ENCODE measurements around the gene ANKRD16.

DNA sequence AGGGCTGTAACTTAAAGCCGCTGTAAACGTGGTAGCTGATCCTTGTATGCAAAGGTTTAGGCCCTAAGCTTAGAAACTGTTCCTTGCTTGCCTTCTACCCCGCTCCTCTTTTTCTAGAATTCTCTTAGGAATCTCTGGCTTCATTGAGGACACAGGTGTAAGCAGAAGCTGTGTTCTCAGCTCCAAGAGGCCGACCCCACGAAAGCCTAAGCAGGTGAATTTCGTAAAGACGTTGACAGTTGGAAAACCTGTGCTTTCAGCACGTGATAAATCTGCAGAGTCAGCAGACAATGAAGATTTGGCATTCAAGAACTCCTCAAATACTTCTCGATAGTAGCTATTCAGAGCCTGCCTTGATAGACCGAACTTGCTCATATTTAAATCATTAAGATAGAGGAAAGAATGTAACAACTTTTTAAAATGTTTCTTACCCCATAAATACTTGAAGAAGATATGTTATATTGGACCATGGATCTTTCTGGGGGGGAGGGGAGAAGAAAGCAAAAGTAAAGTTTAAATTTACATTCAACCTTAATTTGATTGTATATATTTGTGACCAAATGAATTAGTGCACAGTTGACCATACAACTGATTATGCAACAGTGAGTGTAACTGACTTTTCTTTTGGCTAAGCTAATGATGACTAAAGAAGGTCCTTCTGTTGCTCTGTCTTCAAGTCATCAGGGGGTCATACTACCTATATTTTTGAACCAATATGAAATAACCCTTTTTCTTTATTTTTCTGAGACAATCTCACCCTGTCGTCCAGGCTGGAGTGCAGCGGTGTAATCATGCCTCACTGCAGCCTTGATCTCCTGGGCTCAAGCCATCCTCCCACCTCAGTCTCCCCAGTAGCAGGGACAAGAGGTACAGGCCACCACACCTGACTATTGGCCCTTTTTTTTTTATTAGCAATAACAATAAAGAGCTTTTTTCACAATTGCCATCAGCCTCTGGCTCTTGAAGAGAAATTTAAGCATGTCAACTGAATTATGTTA, 75.3 kb downstream of the ANKRD16 start:
- TF ChIP-seq, protein P1, sequence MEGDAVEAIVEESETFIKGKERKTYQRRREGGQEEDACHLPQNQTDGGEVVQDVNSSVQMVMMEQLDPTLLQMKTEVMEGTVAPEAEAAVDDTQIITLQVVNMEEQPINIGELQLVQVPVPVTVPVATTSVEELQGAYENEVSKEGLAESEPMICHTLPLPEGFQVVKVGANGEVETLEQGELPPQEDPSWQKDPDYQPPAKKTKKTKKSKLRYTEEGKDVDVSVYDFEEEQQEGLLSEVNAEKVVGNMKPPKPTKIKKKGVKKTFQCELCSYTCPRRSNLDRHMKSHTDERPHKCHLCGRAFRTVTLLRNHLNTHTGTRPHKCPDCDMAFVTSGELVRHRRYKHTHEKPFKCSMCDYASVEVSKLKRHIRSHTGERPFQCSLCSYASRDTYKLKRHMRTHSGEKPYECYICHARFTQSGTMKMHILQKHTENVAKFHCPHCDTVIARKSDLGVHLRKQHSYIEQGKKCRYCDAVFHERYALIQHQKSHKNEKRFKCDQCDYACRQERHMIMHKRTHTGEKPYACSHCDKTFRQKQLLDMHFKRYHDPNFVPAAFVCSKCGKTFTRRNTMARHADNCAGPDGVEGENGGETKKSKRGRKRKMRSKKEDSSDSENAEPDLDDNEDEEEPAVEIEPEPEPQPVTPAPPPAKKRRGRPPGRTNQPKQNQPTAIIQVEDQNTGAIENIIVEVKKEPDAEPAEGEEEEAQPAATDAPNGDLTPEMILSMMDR (IDR thresholded peaks at IDR 0.05; ENCODE audit: insufficient read depth, low read length, poor library complexity, severe bottlenecking), result no peak
- no peak for TF ChIP-seq EZH2phosphoT487 (conservative IDR thresholded peaks at IDR 0.05; ENCODE audit: low read length)
